GM13977 (cell line): ENCODE measurements around the gene NTHL1.

Experiments
- DNase-seq: peaks from one replicate; pipeline ENCODE4 v3.0.0; 2012; ENCODE audit warnings: low spot score
- in situ Hi-C: fragments of 300-500 bp; cut with MboI; formaldehyde crosslinking; loops from one replicate; pipeline ENCODE4 v1.12.0; 2022; ENCODE audit warnings: low sequenced_read_pairs, low pct_unique_long_range_greater_than_20kb, mixed read lengths, inconsistent platforms; ENCODE audit not compliant: unreplicated experiment
- TF ChIP-seq, protein P1 (sequence below): IDR thresholded peaks from 2 replicates; pipeline ENCODE4 v1.5.1; 2012; ENCODE audit warnings: mild to moderate bottlenecking, control low read depth; ENCODE audit not compliant: insufficient read depth; ENCODE audit errors: extremely low read depth, missing control alignments

The NTHL1 gene

DNA sequence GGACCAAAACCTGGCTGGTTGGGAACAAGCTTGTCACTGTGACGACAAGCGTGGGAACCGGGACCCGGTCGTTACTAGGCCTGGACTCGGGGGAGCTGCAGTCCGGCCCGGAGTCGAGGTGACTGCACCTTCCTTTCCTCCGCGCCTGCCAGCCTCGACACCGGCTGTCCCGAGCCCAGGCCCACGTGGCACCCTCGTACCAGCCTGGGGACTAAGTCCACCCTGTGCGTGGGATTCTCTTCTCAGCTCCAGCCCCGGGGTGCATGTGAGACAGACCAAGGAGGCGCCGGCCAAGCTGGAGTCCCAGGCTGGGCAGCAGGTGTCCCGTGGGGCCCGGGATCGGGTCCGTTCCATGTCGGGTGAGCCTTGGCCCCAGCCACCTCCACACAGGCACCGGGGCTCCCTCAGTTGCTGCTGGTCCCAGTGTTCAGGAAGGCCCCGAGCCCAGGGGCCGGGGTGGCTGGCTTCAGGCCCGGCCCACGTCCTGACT, 31.7 kb upstream of the NTHL1 start:
- in situ Hi-C loops = no loop called here
- DNase-seq = no peak
- TF ChIP-seq, protein P1, sequence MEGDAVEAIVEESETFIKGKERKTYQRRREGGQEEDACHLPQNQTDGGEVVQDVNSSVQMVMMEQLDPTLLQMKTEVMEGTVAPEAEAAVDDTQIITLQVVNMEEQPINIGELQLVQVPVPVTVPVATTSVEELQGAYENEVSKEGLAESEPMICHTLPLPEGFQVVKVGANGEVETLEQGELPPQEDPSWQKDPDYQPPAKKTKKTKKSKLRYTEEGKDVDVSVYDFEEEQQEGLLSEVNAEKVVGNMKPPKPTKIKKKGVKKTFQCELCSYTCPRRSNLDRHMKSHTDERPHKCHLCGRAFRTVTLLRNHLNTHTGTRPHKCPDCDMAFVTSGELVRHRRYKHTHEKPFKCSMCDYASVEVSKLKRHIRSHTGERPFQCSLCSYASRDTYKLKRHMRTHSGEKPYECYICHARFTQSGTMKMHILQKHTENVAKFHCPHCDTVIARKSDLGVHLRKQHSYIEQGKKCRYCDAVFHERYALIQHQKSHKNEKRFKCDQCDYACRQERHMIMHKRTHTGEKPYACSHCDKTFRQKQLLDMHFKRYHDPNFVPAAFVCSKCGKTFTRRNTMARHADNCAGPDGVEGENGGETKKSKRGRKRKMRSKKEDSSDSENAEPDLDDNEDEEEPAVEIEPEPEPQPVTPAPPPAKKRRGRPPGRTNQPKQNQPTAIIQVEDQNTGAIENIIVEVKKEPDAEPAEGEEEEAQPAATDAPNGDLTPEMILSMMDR = no peak

DNA sequence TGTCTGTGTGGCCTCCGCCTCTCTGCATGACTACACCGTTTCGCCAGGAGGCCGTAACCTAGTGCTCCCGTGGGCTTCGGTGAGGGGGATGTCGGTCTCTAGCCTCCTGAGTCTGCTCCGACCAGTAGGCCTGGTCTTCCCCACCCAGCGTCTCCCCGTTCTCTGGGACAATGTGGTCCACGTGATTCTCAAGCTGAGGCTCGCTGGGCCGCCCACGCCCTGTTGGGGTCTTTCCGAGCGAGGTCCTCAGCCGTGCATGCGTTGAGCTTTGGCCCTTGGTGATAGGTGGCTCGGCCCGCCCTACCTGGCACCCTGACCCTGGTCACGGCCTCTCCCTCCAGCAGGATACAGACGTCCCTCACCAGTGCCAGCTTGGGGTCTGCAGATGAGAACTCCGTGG, 31.1 kb upstream of the NTHL1 start:
- in situ Hi-C loops = no loop called here
- TF ChIP-seq, protein P1 = no peak
- no peak for DNase-seq

DNA sequence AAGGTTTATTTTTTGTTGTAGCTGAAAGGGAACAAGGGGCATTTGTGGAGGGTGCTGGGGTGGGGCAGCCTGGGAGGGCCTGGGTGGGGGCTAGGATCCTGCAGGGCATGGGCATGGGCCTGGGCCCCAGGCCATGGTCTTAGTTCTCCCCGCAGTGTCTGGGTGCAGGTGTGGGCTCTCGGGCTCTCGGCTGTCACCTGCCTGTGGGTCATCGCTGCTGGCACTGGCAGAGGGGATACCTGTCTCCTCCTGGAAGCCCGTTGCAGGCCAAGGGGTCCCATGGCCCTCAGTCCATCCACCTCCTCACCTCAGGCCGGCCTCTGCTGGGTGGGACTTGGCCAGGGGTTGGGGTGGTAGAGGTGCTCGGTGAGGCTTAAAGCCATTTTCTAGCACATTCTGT, 30.5 kb upstream of the NTHL1 start:
- no peak for DNase-seq
- in situ Hi-C loops = no loop called here
- TF ChIP-seq, protein P1 = no peak

DNA sequence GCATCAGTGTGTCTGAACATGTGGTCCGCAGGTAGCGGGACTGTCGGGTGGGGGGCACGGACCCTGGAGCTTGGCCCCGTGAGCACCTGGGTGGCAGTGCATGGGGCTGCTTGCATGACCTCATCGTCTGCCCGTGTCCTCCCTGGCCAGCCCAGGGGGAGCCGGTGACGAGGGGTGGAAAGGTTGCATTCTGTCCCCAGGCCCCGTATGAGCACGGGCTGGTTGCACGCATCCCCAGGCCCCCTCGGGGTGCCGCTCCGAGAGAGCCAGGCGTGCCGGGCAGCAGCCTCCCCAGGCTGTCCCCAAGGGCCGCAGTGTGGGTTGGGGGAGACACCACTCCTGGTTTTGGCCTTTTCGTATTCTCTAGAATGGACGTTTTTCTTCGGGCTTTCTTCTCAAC, 30.1 kb upstream of the NTHL1 start:
- no peak for DNase-seq
- TF ChIP-seq, protein P1 = no peak
- in situ Hi-C loops = no loop called here

DNA sequence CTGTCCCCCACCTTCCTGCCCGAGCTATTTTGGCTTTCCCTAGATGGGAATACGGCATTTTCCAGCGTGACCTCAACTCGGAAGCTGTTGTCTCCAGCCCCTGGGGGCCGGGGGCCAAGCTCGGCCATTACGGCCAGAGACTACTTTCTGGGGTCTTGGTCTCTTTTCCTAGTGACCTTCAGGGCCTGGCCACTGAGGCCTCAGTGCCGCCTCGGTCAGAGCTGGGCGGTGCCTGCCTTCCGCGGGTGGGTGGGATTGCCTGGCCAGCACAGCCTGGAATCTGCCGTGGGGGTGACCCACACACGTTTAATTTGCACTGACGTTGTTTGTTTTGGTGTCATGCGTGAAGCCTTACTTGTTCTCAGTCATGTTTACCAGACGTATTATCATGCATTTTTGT, 29.4 kb upstream of the NTHL1 start:
- DNase-seq = no peak
- in situ Hi-C loops = no loop called here
- TF ChIP-seq, protein P1 = no peak

DNA sequence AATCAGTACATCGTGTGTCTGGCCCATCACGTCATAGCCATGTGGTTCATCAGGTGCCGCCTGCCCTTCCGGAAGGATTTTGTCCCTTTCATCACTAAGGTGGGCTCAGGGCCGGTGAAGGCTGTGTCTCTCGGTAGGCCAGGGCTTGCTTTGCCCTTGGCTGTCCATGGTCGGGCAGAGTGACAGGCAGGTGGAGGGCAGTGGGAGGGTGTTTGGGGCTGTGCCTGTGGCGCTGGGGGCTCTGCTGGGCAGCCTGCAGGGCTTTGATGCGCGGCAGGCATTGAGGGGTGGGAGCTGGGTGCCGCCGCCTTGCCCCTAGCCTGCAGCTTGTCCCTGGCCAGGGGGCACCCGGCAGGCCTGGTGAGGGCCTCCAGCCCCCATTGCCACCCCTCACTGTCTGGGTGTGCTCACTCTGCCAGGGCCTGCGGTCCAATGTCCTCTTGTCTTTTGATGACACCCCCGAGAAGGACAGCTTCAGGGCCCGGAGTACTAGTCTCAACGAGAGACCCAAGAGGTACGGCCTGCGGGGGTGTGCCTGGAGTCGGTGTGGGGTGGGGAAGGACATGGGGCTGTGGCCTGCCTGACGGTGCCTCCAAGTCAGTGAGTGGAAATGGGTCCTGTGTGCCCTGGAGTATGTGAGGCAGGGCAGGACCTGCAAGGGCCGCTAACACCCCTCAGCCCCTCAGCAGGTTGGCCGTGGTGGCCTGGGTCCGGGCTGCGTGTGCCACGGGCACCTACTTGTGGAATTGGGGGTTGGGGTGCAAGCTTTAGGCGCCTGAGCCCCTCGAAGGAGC, 28.6 kb upstream of the NTHL1 start:
- TF ChIP-seq, protein P1 = no peak
- in situ Hi-C loops = no loop called here
- DNase-seq = no peak
